PFSK-1 (cell line): ENCODE measurements around the gene MAPT.

ENCODE experiments used
- FOXP2 ChIP-seq: optimal IDR thresholded peaks from 2 replicates; pipeline ENCODE3; 2011; ENCODE audit warnings: borderline replicate concordance, control low read depth, inconsistent platforms; ENCODE audit not compliant: insufficient read depth; ENCODE audit errors: extremely low read length, extremely low read depth
- POLR2AphosphoS5 ChIP-seq: IDR thresholded peaks from 2 replicates; pipeline ENCODE4 v1.6.1; 2012; ENCODE audit warnings: low read depth, mild to moderate bottlenecking, control low read depth, low read length, moderate library complexity
- REST ChIP-seq, 2 experiments: IDR thresholded peaks; 2 replicates each; pipeline versions ENCODE4 v1.6.1 to v1.8.0; 2011 to 2012; ENCODE audit warnings: low read depth in 2 of 2, low read length in 2 of 2, control low read depth in 1 of 2, inconsistent platforms in 1 of 2, mild to moderate bottlenecking in 1 of 2, moderate library complexity in 1 of 2; ENCODE audit not compliant: insufficient read depth in 1 of 2
- SIN3A ChIP-seq: IDR thresholded peaks from 2 replicates; pipeline ENCODE4 v1.6.1; 2012; ENCODE audit warnings: mild to moderate bottlenecking, low read length, moderate library complexity, borderline replicate concordance; ENCODE audit not compliant: insufficient read depth
- TAF1 ChIP-seq: IDR thresholded peaks from 2 replicates; pipeline ENCODE4 v1.6.1; 2012; ENCODE audit warnings: low read length, control low read depth, borderline replicate concordance; ENCODE audit not compliant: insufficient read depth

MAPT gene

GRCh38 chr17:45967378-45967777 lies 73.0 kb downstream of the MAPT start:
- no peak for TF ChIP-seq SIN3A
- no peak for TF ChIP-seq FOXP2
- no peak for TF ChIP-seq POLR2AphosphoS5
- no peak for TF ChIP-seq TAF1
- no peak for TF ChIP-seq REST (IDR thresholded peaks at IDR 0.05; ENCODE audit: insufficient read depth in 1 of 2, low read depth in 2 of 2, low read length in 2 of 2)

GRCh38 chr17:45968732-45969131 lies 74.4 kb downstream of the MAPT start:
- TF ChIP-seq REST (IDR thresholded peaks at IDR 0.05; ENCODE audit: insufficient read depth in 1 of 2, low read depth in 2 of 2, low read length in 2 of 2): no peak
- TF ChIP-seq SIN3A: no peak
- TF ChIP-seq FOXP2: no peak
- no peak for TF ChIP-seq TAF1
- TF ChIP-seq POLR2AphosphoS5: no peak

- TF ChIP-seq SIN3A (no peak), REST (IDR thresholded peaks at IDR 0.05; ENCODE audit: insufficient read depth in 1 of 2, low read depth in 2 of 2, low read length in 2 of 2) (no peak), FOXP2 (no peak), POLR2AphosphoS5 (no peak), TAF1 (no peak)
Measured at GRCh38 chr17:45969726-45970125, 75.4 kb downstream of the MAPT start.

GRCh38 chr17:45970659-45971058 lies 76.3 kb downstream of the MAPT start:
- TF ChIP-seq FOXP2 (no peak), TAF1 (no peak), POLR2AphosphoS5 (no peak), REST (IDR thresholded peaks at IDR 0.05; ENCODE audit: insufficient read depth in 1 of 2, low read depth in 2 of 2, low read length in 2 of 2) (no peak), SIN3A (no peak)

- no peak for TF ChIP-seq TAF1
- no peak for TF ChIP-seq SIN3A
- TF ChIP-seq POLR2AphosphoS5: no peak
- no peak for TF ChIP-seq REST (IDR thresholded peaks at IDR 0.05; ENCODE audit: insufficient read depth in 1 of 2, low read depth in 2 of 2, low read length in 2 of 2)
- TF ChIP-seq FOXP2: no peak
Measured at GRCh38 chr17:45971698-45972141, 77.4 kb downstream of the MAPT start.
